IMR-90 (cell line): ENCODE data around the gene TM7SF2. TPM values are rescaled to one million over a fixed set of nuclear protein-coding genes. Genes with fewer than 3 reads are reported as not detected.

Experiments
- ATAC-seq: fragments of 200-7000 bp; cut with Tn5 transposase; 2 replicates; pipeline ENCODE4 v1.9.1; 2020; ENCODE audit warnings: low read depth, mild to moderate bottlenecking, moderate library complexity
- BruUV-seq: library from RNA; stranded (reverse); fragments of 400-500 nt; replicated peaks from 2 replicates; lab custom pipeline; 2021; lab: Mats Ljungman, UMichigan
- CTCF ChIA-PET: fragments of 300-600 bp; formaldehyde crosslinking; extraction: SDS; loops from one replicate; lab custom pipeline; 2021; ENCODE audit warnings: antibody characterized with exemption; lab: Yijun Ruan, JAX
- POLR2A ChIA-PET: fragments of 300-600 bp; sonication (Branson Sonifier 250); formaldehyde crosslinking; loops from one replicate; lab custom pipeline; 2022; ENCODE audit warnings: antibody characterized with exemption; ENCODE audit not compliant: unreplicated experiment; lab: Charles Lee
- DNase-seq: peaks from one replicate; pipeline ENCODE4 v3.0.0; 2013
- H2AFZ ChIP-seq: replicated peaks from 2 replicates; pipeline ENCODE3; 2013; ENCODE audit warnings: low read length, mild to moderate bottlenecking; ENCODE audit not compliant: poor library complexity
- H2AK5ac ChIP-seq: 2 replicates; pipeline ENCODE4 v1.6.1; 2013; ENCODE audit warnings: low read depth, low read length, inconsistent platforms
- H2AK9ac ChIP-seq: replicated peaks from 2 replicates; pipeline ENCODE3; 2013; ENCODE audit warnings: mild to moderate bottlenecking, low read depth, low read length, moderate library complexity; ENCODE audit not compliant: poor library complexity
- H2BK120ac ChIP-seq: 2 replicates; pipeline ENCODE4 v1.6.1; 2013; ENCODE audit warnings: low read depth, low read length, inconsistent platforms
- H2BK15ac ChIP-seq: 3 replicates; pipeline ENCODE4 v1.6.1; 2013; ENCODE audit warnings: low read depth, low read length, inconsistent platforms
- H2BK20ac ChIP-seq: 2 replicates; pipeline ENCODE4 v1.6.1; 2013; ENCODE audit warnings: low read depth, mild to moderate bottlenecking, inconsistent platforms, low read length, moderate library complexity
- H2BK5ac ChIP-seq: 2 replicates; pipeline ENCODE4 v1.6.1; 2013; ENCODE audit warnings: mild to moderate bottlenecking, low read depth, low read length, inconsistent platforms; ENCODE audit not compliant: poor library complexity, severe bottlenecking
- H3K14ac ChIP-seq: replicated peaks from 2 replicates; pipeline ENCODE4 v1.6.1; 2013; ENCODE audit warnings: low read depth, low read length, inconsistent platforms
- H3K18ac ChIP-seq: 2 replicates; pipeline ENCODE4 v1.6.1; 2013; ENCODE audit warnings: low read depth, low read length, control low read depth
- H3K23ac ChIP-seq: 2 replicates; pipeline ENCODE4 v1.6.1; 2013; ENCODE audit warnings: low read depth, low read length, inconsistent platforms
- H3K27ac ChIP-seq: 2 replicates; pipeline ENCODE4 v1.5.1; 2013; ENCODE audit warnings: mild to moderate bottlenecking, control low read depth, low read length; ENCODE audit not compliant: insufficient read depth
- H3K27me3 ChIP-seq: 2 replicates; pipeline ENCODE4 v1.6.1; 2013; ENCODE audit warnings: low read length; ENCODE audit not compliant: control insufficient read depth, insufficient read depth
- H3K36me3 ChIP-seq: 2 replicates; pipeline ENCODE4 v1.6.1; 2013; ENCODE audit warnings: low read length, mixed read lengths; ENCODE audit not compliant: control insufficient read depth, insufficient read depth
- H3K4ac ChIP-seq: 2 replicates; pipeline ENCODE4 v1.6.1; 2013; ENCODE audit warnings: low read depth, low read length, inconsistent platforms
- H3K4me1 ChIP-seq: 2 replicates; pipeline ENCODE4 v1.6.1; 2013; ENCODE audit warnings: low read length, mixed read lengths; ENCODE audit not compliant: control insufficient read depth, insufficient read depth
- H3K4me2 ChIP-seq: 2 replicates; pipeline ENCODE4 v1.6.1; 2013; ENCODE audit warnings: low read depth, mild to moderate bottlenecking, control low read depth, low read length, moderate library complexity
- H3K4me3 ChIP-seq: 2 replicates; pipeline ENCODE4 v1.5.1; 2013; ENCODE audit warnings: low read depth, mild to moderate bottlenecking, control low read depth, low read length, moderate library complexity; ENCODE audit not compliant: insufficient read depth
- H3K56ac ChIP-seq: 2 replicates; pipeline ENCODE4 v1.6.1; 2013; ENCODE audit warnings: low read length, inconsistent platforms; ENCODE audit not compliant: insufficient read depth; ENCODE audit errors: extremely low read depth
- H3K79me1 ChIP-seq, 2 experiments: 2 replicates each; pipeline ENCODE4 v1.6.1; 2013; ENCODE audit warnings: low read length in 2 of 2, inconsistent platforms in 1 of 2, low read depth in 1 of 2
- H3K9ac ChIP-seq: 2 replicates; pipeline ENCODE4 v1.6.1; 2013; ENCODE audit warnings: low read depth, low read length, control low read depth
- H3K9me1 ChIP-seq: 2 replicates; pipeline ENCODE4 v1.6.1; 2013; ENCODE audit warnings: low read length, inconsistent platforms; ENCODE audit not compliant: insufficient read depth
- H3K9me3 ChIP-seq: 2 replicates; pipeline ENCODE4 v1.6.1; 2013; ENCODE audit warnings: low read length; ENCODE audit not compliant: control insufficient read depth, insufficient read depth
- H4K20me1 ChIP-seq: 2 replicates; pipeline ENCODE4 v1.6.1; 2013; ENCODE audit warnings: low read length, inconsistent platforms; ENCODE audit not compliant: insufficient read depth
- H4K5ac ChIP-seq: 2 replicates; pipeline ENCODE4 v1.6.1; 2013; ENCODE audit warnings: mild to moderate bottlenecking, low read depth, low read length, control low read depth
- H4K8ac ChIP-seq, 2 experiments: 2 replicates each; pipeline ENCODE4 v1.6.1; 2013; ENCODE audit warnings: low read depth in 2 of 2, low read length in 2 of 2, control low read depth in 1 of 2, inconsistent platforms in 1 of 2
- H4K91ac ChIP-seq: 2 replicates; pipeline ENCODE4 v1.6.1; 2013; ENCODE audit warnings: low read depth, low read length, inconsistent platforms; ENCODE audit not compliant: insufficient read depth
- BHLHE40 ChIP-seq: fragments of 150-350 bp; IDR thresholded peaks from 2 replicates; pipeline ENCODE4 v1.6.1; 2016; ENCODE audit warnings: mild to moderate bottlenecking, low read depth, low read length
- CEBPB ChIP-seq: IDR thresholded peaks from 2 replicates; pipeline ENCODE4 v1.6.1; 2012; ENCODE audit warnings: low read depth, low read length, improper control_type of control experiment
- CHD1 ChIP-seq: IDR thresholded peaks from 2 replicates; pipeline ENCODE4 v1.6.1; 2012; ENCODE audit warnings: low read depth, low read length, improper control_type of control experiment
- MAFK ChIP-seq: IDR thresholded peaks from 2 replicates; pipeline ENCODE4 v1.6.1; 2012; ENCODE audit warnings: low read depth, low read length, improper control_type of control experiment
- MXI1 ChIP-seq: IDR thresholded peaks from 2 replicates; pipeline ENCODE4 v1.6.1; 2012; ENCODE audit warnings: low read depth, mild to moderate bottlenecking, low read length, moderate library complexity, borderline replicate concordance
- RAD21 ChIP-seq: IDR thresholded peaks from 2 replicates; pipeline ENCODE4 v1.6.1; 2012; ENCODE audit warnings: low read length, improper control_type of control experiment
- RCOR1 ChIP-seq: IDR thresholded peaks from 2 replicates; pipeline ENCODE4 v1.6.1; 2012; ENCODE audit warnings: mild to moderate bottlenecking, low read length, improper control_type of control experiment; ENCODE audit not compliant: insufficient replicate concordance
- RFX5 ChIP-seq: IDR thresholded peaks from 2 replicates; pipeline ENCODE4 v1.8.0; 2012; ENCODE audit warnings: low read depth, mild to moderate bottlenecking, low read length, moderate library complexity
- SMC3 ChIP-seq: fragments of 150-350 bp; IDR thresholded peaks from 2 replicates; pipeline ENCODE4 v1.6.1; 2016; ENCODE audit warnings: low read depth, mild to moderate bottlenecking, antibody characterized with exemption, low read length, moderate library complexity
- dilution Hi-C: fragments of 300-500 bp; cut with HindIII; formaldehyde crosslinking; loops from one replicate; pipeline ENCODE4 v1.14.3; 2018; ENCODE audit warnings: low sequenced_read_pairs; ENCODE audit not compliant: unreplicated experiment
- in situ Hi-C: fragments of 300-500 bp; cut with MboI; formaldehyde crosslinking; loops from 3 replicates; pipeline ENCODE4 v1.14.3; 2019; ENCODE audit warnings: low sequenced_read_pairs, inconsistent platforms, mixed read lengths
- intact Hi-C: fragments of 100-400 bp; cut with micrococcal nuclease; formaldehyde crosslinking; loops from 2 replicates; pipeline ENCODE4 v1.10.0; 2022
- polyA plus RNA-seq, 3 experiments: library from polyadenylated mRNA; depleted of rRNA; stranded (reverse); fragments of >200 nt; gene quantifications; 2 replicates each; pipeline ENCODE4 v1.2.3, GENCODE V29; 2012; ENCODE audit warnings: low replicate concordance in 1 of 3
- total RNA-seq: library from RNA; depleted of rRNA; stranded (reverse); fragments of >200 nt; gene quantifications from 2 replicates; pipeline ENCODE4 v1.2.3, GENCODE V29; 2012

Gene TM7SF2
- total and polyA plus RNA-seq, 2 of the 4 experiments (the other 2 are of a cell fraction): 5.7 to 7.6 TPM

- Histone ChIP-seq H3K4me2 (no peak overlapping the region), H3K27ac (no peak overlapping the region), H2AFZ (no peak overlapping the region), H2BK5ac (no peak overlapping the region), H3K4ac (no peak overlapping the region), H2BK15ac (no peak overlapping the region), H3K14ac (no peak overlapping the region), H4K5ac (no peak overlapping the region), H2BK120ac (no peak overlapping the region), H3K23ac (no peak overlapping the region), H2AK9ac (no peak overlapping the region), H4K8ac (no peak overlapping the region), H3K9me3 (no peaks in the 10 kb centered on the region), H3K9ac (no peak overlapping the region), H4K91ac (no peak overlapping the region), H3K18ac (no peak overlapping the region), H3K4me3 (no peak overlapping the region), H3K27me3 (no peaks in the 10 kb centered on the region), H3K36me3 (peaks cover 5% of the 10 kb centered on the region), H3K79me1 (peaks cover 13 to 46% of the 10 kb centered on the region in 2 experiments), H2AK5ac (no peak overlapping the region), H4K20me1 (peaks cover 3% of the 10 kb centered on the region; the same call in 1 of the 2 replicates), H3K4me1 (peaks cover 4% of the 10 kb centered on the region), H3K56ac (no peak overlapping the region), H2BK20ac (no peak overlapping the region), H3K9me1 (peaks cover 11% of the 10 kb centered on the region)
- DNase-seq (no peak), ATAC-seq (no peak)
- in situ Hi-C loops: no loop called here
- TF ChIP-seq RFX5 (no peak), RAD21 (no peak), CHD1 (no peak), SMC3 (no peak), BHLHE40 (no peak), MXI1 (no peak), RCOR1 (no peak), CEBPB (no peak), MAFK (no peak)
- no TSS peak for BruUV-seq
- POLR2A ChIA-PET: no interaction called here
- dilution Hi-C loops: no loop called here
- intact Hi-C loops: no loop called here
- CTCF ChIA-PET: no interaction called here
These were observed 8.2 kb upstream of the TM7SF2 start for GRCh38 chr11:65103476-65103875.
